Activated naive CD4-positive, alpha-beta T cell treated with anti-CD3 and anti-CD28 coated beads, Interleukin-2, amount 50 U/mL, for 16 hours (primary cell): ENCODE results near the gene SPOCK3.

Source experiments
- DNase-seq: peaks from one replicate; pipeline ENCODE4 v3.0.0-alpha.2; 2020

Gene SPOCK3

DNA sequence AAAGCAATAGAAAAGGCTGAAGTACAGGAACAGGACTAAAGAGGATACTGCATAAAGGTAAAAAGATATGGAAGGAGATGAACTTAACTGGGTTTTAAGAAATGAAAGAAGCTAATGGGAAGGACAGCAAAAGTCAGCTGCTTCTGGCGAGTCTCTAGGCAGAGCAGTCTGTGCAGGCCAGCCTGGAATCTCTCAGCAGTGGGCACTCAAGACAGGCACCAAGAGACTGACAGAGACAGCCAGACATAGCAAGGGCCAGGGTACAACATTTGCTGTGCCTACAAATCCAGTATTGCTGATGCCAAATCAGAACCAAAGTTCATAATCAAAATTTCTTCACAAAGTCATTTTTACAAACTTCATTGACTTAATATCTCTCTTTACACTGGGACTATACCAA, 62.4 kb downstream of the SPOCK3 start:
- DNase-seq: no peak

DNA sequence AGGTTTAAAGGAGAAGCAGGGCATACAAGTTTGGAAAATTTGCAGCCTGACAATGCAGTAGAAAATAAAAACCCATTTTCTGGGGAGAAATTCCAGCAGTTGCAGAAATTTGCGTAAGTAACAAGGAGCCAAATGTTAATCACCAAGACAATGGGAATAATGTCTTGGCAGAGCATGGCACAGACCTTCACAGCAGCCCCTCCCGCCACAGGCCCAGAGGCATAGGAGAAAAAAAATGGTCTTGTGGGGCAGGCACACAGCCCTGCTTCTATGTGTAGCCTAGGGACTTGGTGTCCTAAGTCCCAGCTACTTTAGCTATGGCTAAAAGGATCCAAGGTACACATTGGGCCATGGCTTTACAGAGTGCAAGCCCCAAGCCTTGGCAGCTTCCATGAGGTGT, 65.7 kb downstream of the SPOCK3 start:
- no peak for DNase-seq

DNA sequence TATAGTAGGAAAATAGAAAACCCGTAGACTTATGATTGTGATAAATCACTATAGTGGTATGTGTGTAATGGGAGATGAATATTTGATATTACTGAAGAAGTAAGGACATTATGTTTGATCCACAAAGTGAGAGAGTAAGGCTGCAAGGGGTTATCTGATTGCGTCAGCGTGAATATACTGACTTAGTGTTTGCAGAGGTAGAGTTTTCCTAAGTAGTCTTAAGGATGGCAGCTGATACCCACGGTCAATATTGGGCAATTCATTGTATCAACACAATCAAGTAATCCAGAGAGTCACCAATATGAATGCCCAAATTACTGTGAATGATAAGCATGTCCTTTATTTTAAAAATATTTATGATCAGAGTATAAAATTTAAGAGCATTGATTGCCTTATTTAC, 83.7 kb downstream of the SPOCK3 start:
- DNase-seq: no peak

DNA sequence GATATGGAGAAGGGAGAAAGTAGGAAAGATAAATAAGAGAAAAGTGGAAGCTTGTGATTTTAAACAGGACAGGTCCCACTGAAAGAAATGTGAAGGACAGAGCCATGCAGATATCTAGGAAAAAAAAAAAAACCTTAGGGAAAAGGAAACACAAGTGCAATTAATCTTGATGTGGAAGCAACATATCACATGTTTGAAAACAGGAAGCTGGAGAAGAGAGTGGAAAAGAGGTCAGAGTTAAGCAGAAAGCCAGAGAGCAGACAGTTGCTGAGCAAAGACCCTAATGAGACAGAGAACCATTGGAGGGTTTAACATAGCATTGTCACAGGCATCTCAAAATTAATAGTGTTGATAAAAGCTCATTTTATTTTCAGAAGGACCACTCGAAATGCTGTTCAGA, 89.7 kb downstream of the SPOCK3 start:
- DNase-seq: no peak

DNA sequence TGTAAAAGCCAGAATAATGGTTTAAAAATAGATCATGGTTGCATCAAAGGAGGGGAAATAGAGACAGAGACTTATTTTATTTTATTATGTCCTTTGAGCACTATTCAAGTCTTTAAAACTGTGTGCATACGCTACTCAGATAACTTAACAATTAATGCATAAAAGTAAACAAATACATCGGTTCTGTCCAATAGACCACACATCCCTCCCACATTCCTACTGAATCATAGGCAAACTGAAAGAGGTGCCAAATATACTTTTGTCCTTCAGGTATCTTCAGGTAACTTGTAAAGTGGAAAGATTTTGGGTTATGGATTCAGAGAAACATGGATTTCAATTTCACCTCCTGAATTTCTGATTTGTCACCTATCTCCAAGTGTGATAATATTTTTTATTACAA, 91.3 kb downstream of the SPOCK3 start:
- DNase-seq: no peak

DNA sequence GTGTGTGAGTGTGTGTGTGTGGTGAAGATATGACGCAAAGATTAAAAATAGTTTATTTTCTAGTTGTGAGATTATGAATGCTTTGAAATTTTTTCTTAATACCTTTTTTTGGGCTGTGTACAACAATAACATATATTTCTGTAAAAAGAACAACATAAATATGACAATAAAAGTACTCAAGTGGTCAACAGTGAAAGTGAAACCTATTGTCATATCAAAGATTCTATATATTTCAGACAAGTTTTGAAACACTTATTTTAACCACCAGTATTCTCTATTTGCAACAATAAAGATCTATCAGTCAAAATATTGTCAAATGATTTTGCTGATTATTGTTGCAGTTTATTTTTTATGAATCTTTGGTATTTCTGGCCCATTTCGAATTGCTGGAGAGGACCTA, 98.0 kb downstream of the SPOCK3 start:
- no peak for DNase-seq

DNA sequence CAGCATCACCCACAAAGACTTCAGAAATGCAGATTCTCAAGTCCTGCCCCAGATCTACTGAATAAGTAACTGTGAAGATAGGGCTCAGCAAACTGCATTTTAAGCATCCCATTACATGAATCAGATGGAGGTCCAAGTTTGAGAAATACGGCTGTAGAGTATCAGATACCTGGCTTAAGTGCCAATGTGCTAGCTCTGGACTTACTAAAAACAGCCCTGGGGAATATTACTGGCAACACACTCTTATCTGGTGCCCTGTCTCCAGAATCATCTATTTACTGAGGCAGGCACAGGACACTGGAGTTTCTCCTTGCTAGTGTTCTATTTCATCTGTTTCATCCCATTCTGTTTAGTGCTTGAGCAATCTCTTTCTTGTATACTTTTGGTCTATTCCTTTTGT, 105.1 kb downstream of the SPOCK3 start:
- DNase-seq: no peak

DNA sequence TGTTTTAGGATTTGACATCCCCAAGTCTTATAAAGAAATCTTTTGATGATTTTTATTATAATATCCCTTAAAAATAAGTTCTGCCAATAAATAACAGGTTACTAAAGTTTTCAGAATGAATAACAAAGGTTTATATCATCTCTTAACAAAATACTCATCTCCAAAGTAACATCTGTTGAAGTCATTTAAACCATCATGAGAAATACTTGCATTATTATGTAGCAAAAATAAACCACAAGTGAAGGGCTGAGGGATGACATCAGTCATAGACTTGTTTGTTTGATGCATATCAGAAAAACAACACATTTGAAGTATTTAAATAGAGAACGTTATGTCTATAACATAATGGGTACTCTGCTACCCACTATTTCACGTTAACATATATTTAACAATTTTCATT, 114.9 kb downstream of the SPOCK3 start:
- no peak for DNase-seq

DNA sequence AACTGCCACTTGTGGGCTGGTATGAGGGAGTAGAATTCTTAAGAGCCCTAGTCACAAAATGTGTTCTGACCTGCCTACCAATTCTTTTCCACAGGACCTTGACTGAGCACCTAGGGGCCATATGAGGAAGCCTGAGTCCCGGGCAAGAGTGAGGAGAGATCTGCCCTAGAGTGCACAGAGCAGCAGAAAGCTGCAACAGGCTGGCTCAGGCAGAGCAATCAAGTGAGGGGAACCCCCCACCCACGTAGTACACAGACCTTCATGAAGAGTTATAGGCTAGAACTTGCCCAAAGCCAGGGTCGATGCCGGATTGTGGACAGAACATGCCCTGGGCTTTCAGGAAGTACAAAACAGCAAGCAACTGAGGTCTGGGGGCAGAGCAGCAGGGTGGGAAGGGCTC, 117.0 kb downstream of the SPOCK3 start:
- no peak for DNase-seq

DNA sequence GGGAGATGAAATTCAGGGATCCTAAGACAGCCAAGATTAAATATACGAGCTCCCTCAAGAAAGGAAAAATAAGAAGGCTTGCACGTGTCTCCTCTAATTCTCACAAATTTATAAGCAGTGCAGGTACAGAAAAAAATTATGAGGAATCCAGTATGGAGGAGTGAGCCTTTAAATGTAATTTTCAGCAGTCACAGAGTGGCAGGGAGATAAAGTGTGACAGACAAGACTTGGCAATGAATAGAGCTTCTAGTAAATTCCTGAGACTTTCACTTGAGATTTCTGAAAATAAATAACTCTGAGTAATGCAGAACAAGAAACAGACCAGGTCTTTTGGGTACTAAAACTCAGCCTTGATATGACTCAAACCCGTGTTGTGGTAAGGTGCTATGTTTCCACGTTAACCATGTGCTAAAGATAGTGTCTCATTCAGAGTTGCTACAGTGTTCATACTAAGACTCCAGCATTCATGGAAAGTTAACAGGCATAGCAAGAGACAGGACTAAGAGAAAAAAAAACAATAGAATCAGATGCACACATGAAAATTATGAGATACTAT, 119.8 kb downstream of the SPOCK3 start:
- DNase-seq: no peak

DNA sequence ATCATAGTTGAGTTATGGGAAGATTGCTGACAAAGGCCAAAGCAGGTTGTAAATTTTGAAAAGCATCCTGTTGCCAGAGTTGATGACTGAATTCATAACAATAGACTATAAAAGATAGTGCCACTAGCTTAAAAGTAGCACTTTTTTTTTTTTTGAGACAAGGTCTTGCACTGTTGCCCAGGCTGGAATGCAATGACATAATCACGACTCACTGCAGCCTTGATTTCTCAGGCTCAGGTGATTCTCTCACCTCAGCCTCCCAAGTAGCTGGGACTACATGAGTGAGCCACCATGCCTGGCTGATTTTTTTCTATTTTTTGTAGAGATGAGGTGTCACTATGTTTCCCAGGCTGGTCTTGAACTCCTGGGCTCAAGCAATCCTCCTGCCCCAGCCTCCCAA, 122.7 kb downstream of the SPOCK3 start:
- DNase-seq: no peak

DNA sequence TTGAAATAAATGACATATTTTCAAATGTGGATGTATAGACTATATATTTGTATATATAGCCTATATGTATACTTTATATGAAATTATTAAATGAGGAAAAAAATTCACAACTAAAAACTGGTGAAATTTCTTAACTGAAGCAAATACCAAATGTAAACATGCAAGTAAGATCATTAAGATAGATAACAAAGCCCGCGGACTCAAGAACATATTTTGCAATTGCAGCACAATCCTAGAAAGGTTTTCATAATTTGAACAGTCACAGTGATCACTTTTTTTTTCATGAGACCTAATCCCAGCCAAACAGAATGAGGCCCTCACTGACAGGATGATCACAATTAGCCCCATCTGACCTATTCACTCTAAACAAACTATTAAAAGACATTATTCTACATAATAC, 123.2 kb downstream of the SPOCK3 start:
- DNase-seq: no peak

DNA sequence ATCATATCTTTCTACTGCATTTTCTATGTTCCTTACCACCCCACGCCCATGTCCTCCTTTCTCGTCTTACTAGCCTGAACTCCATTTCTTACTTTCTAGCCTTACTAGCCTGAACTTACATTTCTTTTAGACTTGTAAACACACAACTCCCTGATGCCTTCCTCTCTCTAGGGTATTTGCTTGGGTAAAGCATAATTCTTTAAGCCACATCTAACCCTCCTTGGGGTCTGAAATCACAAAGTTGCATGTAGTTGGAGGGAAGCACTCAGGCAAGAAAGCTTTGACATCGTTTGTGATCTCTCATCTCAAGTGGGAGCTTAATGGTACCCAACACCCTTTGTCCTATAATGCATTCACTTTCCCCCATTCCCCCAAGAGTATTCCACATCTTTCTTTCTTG, 124.4 kb downstream of the SPOCK3 start:
- DNase-seq: no peak

DNA sequence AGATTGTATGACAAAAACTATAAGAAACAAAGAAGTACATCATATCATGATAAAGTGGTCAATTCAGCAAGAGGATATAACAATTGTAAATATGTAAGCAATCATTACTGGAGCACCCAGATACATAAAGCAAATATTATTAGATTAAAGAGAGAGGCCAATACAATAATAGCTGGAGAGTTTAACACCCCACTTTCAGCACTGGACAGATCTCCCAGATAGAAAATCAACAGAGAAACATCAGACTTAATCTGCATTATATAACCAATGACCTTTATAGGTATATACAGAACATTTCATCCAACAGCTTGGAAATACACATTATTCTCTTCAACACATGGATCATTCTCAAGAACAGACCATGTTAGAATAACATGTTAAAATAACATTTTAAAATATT, 128.4 kb downstream of the SPOCK3 start:
- DNase-seq: no peak

DNA sequence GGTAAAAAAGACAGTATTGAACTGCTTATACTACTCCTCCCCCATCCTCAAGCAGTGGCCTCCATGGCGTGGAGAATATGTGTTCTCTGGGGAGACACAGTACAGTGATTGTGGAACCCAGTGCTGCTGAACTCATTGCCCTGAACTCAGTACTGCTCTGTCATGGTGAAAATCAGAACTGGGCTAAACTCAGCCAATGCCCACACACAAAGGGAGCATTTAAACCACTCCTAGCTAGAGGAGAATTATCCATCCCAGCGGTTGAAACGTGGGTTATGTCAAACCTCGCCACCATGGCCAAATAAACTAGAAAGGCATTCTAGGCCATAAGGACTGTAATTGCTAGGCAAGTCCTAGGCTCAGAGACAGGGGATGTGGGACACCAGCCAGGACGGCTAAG, 131.8 kb downstream of the SPOCK3 start:
- DNase-seq: no peak

DNA sequence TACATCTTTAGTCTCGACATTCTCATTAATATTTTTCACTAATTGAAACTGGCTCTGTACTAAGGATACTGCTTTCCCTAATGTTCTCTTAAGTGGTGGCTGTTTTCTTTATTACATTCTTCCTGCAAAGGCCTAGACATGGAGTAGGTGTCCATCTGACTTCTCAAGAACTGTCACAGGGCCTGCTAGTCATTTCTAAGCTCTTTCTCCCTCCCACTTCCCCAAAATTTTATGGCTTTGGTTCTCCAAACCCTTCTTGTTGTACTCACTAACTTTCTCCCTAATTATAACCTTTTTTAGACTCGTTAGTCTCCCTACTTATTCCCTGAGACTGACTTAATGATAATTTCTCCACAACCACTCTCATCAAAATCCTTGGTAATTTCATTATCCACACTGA, 133.3 kb downstream of the SPOCK3 start:
- no peak for DNase-seq

DNA sequence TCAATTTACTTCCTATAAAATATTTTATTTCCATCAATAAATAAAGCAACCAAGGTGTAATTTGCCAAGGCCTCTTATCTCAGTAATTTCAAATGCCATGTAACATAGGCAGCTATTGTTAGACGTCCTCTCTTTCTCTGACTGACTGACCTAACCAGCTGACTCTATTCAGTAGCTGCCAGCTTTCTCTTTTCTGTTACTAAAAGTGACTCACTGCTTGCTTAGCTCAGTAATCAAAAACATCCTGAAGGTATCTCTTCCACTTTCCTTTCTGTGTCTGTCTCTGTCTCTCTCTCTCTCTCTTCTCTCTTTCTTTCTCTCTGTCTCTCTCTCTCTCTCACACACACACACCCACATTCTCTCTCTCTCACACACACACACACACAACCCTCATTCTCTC, 134.2 kb downstream of the SPOCK3 start:
- no peak for DNase-seq

DNA sequence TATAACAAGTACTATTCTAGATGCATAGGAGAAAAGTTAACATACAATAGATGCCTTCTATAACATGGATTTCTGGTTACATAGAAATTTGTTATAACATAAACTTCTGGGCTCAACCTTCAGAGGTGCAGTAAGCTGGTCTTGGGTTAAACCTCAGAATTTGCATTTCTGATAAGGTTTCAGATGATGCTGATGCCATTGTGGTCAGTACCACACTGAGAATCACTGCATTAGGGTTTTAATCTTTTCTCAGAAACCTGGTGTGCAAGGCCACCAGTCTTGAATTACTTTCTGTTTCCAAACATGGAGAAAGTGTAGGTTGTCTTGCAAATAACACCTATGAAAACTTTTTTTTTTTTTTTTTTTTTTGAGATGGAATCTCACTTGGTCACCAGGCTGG, 146.2 kb downstream of the SPOCK3 start:
- DNase-seq: no peak

DNA sequence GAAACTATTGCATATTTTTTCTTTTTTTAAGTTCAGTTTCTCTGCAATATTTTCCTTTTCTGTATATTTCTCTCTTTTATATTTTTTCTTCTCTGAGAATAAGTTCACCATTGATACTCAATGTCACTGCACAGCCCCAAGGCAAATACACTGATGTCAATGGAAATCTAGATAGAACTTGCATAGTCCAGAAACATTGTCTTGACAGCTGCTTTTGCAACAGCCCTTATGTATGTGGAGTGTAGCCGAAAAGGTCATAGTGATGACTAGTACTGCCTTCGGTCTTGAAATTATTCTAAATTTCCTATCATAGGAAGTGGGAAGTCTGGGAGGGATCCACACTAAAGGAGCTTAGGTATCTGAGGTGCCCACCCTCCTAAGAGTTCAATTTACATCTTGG, 150.0 kb downstream of the SPOCK3 start:
- DNase-seq: no peak

DNA sequence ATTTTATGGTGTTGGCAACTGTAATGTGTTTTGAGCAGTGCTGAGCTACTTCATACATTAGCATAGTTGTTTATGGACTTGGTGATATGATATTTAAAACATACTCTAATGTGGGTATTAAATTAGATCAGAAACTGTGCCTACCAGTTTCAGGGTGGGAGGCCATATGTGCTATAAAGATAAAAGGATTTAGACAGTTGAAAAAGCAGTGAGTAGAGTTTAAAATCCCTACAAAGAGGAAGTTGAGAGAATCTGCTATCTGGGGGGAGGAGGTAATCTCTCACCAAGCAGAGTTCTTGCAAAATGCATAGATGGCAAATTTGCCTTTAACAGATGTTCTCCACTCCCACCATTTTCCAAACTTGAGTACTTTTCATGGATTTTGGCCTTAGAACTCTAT, 154.5 kb downstream of the SPOCK3 start:
- DNase-seq: no peak

DNA sequence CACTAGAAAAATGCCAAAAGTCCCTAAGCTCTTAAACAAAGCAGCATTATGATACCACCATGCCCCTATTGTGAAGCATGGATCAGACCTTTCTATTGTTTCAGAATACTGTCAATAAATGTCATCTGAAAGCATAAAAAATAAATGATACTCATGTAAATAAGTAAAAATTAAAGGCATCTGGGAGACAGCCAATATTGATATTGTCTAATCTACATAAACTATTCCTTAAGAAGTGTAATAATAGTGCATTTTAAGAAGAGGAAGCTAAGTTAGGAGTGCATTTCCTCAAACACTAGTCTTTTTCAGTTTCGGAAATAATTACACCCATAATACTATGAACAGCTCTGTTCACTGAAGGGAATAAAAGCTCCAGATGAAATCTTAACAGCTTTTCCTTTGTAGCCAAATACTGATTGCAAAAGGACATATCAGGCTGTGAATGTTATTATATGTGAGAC, 181.6 kb downstream of the SPOCK3 start:
- DNase-seq: no peak

DNA sequence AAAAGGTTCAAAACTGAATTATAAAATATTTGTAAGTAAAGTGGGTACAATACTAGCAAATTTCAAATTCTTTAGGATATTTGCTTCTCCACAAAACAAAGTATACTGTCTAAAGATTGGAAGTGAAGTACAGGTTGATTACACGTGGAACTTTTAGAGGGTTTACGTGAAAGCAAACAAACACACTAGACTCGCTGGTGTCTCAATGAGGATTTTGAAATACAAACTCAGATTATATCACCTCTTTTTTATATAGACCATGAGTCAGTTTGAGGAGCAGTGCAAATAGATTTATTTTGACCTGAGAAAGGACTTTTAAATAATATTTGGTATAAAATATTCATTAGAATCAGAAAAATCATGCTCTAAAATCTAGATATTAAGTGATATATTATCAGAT, 185.0 kb downstream of the SPOCK3 start:
- no peak for DNase-seq

DNA sequence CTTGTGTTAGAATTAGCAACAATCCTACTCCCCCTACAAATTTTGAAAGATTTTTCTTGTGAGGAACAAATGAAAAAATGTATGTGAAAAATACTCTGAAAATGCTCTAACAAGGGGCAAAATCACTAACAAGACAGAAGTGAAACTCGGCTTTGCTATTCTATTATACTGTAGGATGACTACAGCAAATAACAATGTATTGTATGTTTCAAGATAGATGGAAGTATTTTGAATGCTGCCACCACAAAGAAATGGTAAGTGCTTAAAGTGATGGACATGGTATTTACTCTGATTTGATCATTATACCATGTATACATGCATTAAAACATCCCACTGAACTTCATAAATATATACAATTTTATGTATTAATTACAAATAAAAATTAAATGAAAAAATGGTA, 192.8 kb downstream of the SPOCK3 start:
- DNase-seq: no peak

DNA sequence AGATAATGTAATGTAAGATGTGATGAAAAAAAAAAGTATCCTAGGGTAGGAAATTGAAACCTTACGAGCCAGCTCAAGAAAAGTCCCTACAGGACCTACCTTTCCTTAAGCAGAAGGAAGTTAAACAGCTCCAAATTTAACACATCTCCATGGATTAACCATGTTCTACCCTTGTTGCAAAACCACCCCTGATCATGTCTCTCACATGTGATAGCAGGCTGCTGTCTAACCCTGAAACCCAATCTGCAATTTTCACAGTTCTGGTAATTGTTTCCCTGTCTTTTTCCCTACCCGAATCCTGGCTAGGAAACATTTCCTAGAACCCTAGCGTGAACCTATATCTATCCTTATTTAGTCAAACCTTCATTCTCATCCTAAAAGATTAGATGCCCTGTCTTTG, 198.9 kb downstream of the SPOCK3 start:
- no peak for DNase-seq

DNA sequence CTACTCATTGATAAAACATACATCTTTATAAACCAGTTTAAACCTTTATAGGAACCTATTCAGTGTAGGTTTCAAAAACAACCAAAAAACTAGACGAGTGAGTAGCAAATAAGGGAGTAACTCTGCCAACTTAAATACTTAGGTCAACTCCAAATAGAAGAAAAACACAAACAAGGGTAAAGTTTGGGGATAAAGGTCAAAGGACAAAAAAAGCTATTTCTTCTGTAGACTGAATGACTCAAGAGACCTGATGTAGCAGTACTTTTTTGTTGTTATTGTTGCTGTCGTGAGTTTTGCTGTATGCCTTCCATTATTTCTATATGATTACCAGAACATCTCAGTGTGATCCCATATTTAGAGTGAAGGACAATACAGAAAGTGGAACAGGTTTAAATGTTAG, 199.3 kb downstream of the SPOCK3 start:
- DNase-seq: no peak

DNA sequence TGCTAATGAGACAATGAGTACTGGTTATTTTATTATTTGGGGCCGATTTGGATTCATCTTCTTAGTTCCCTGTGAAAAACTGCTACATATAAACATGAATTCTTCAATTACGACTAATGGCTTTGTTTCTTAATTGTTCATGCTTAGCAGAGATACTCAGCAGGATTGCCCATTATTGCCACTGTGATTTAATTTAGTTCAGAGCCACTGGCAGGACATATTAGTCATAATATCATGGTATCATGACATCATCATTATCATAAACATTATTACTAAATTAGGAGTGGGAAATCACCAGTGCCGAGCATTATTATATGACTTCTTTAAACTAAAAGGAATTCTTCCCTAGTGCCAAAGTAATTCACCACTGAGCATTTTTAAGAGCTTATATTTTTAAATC, 201.4 kb downstream of the SPOCK3 start:
- no peak for DNase-seq
